Measurements from ENCODE around the gene ST8SIA3. TPM values are rescaled to one million over a fixed set of nuclear protein-coding genes. Genes with fewer than 3 reads are reported as not detected.

ST8SIA3 gene
- total RNA-seq, 1 experiment from 2014 or later = 1.9 TPM

- Histone ChIP-seq H2BK5ac (ENCODE audit: insufficient read length, low read length) (no peak overlapping the region), H3K18ac (ENCODE audit: insufficient read length, low read depth, low read length) (no peak overlapping the region), H3K4me1 (ENCODE audit: insufficient read depth, low read length) (no peaks in the 10 kb centered on the region), H2AK5ac (ENCODE audit: insufficient read length, low read length) (no peak overlapping the region), H4K5ac (ENCODE audit: insufficient read length, low read depth, low read length) (no peak overlapping the region), H3K23ac (ENCODE audit: insufficient read length, low read depth, low read length) (no peak overlapping the region), H4K8ac (replicated peaks; ENCODE audit: insufficient read length, low read depth, low read length) (no peak overlapping the region), H4K91ac (ENCODE audit: insufficient read length, low read depth, low read length) (no peak overlapping the region), H3K27me3 (ENCODE audit: insufficient read depth, low read length) (no peaks in the 10 kb centered on the region), H2BK15ac (ENCODE audit: low read depth, low read length) (no peak overlapping the region), H3K9ac (ENCODE audit: extremely low read depth, insufficient read length, low read length) (no peak overlapping the region), H3K79me1 (ENCODE audit: insufficient read depth, low read depth, low read length, poor library complexity, severe bottlenecking) (no peaks in the 10 kb centered on the region), H3K27ac (ENCODE audit: insufficient read length, low read depth, low read length) (no peak overlapping the region), H2AFZ (ENCODE audit: low read length) (no peak overlapping the region), H3K9me3 (ENCODE audit: control insufficient read depth, low read depth, low read length) (no peaks in the 10 kb centered on the region), H2BK20ac (ENCODE audit: low read depth, low read length, poor library complexity, severe bottlenecking) (no peak overlapping the region), H3K14ac (ENCODE audit: insufficient read depth, low read length) (no peak overlapping the region), H3K4ac (ENCODE audit: low read depth, low read length) (no peak overlapping the region), H3K79me2 (ENCODE audit: insufficient read depth, low read length) (no peaks in the 10 kb centered on the region), H3K23me2 (ENCODE audit: insufficient read length, low read depth, low read length, poor library complexity, severe bottlenecking) (no peaks in the 10 kb centered on the region), H3K4me2 (ENCODE audit: insufficient read depth, insufficient read length, low read length) (no peak overlapping the region), H4K20me1 (ENCODE audit: control insufficient read depth, insufficient read depth, insufficient read length) (no peaks in the 10 kb centered on the region), H3T11ph (ENCODE audit: low read length) (no peak overlapping the region), H2BK120ac (ENCODE audit: low read depth, low read length, poor library complexity, severe bottlenecking) (no peak overlapping the region), H3K56ac (ENCODE audit: insufficient read length, low read depth, low read length) (no peak overlapping the region), H2BK12ac (ENCODE audit: insufficient read length, low read depth, low read length) (no peak overlapping the region)
- Mint-ChIP-seq H3K27me3 (ENCODE audit: low read depth) (peaks cover 10% of the 10 kb centered on the region), H3K4me3 (no peak overlapping the region), H3K4me1 (no peaks in the 10 kb centered on the region), H3K9me3 (no peaks in the 10 kb centered on the region), H3K36me3 (ENCODE audit: insufficient read depth in 1 of 3, low read depth in 3 of 3) (no peaks in the 10 kb centered on the region), H3K27ac (no peak overlapping the region)
- no peak for TF ChIP-seq CTCF (conservative IDR thresholded peaks at IDR 0.05)
- whole genome bisulfite sequencing (ENCODE audit: extremely low coverage, insufficient read length, low lambda C conversion rate) = no CpG with 5 or more reads among the region's 4 CpGs
- no peak for DNase-seq
Observed at GRCh38 chr18:57373017-57373416, 20.7 kb downstream of the ST8SIA3 start.

All from H9 (cell line).